Heart right ventricle (tissue), 16 donors: Measurements from ENCODE around the gene GALNTL6. TPM values are rescaled to one million over a fixed set of nuclear protein-coding genes. Genes with fewer than 3 reads are reported as not detected.

ENCODE experiments used
- ATAC-seq, 8 donors: fragments of 200-7000 bp; cut with Tn5 transposase; one replicate each; pipeline ENCODE4 v1.9.1; 2020; ENCODE audit warnings: mild to moderate bottlenecking in 8 of 8, moderate library complexity in 8 of 8, moderate number of reproducible peaks in 1 of 8
- DNase-seq, 2 donors: peaks; one replicate each; pipeline ENCODE4 v3.0.0-alpha.2; 2020
- H3K27ac ChIP-seq, 10 donors: fragments of 200-600 bp; sonication (generic) in 2 of 10; one replicate each; pipeline versions ENCODE4 v1.5.0 to v1.8.0; 2020 to 2022; ENCODE audit warnings: mild to moderate bottlenecking in 3 of 10
- H3K27me3 ChIP-seq, 7 donors: fragments of 200-600 bp; one replicate each; pipeline ENCODE4 v1.8.0; 2021 to 2022; ENCODE audit warnings: mild to moderate bottlenecking in 2 of 7
- H3K36me3 ChIP-seq, 9 donors: fragments of 200-600 bp; sonication (generic) in 1 of 9; one replicate each; pipeline versions ENCODE4 v1.5.0 to v1.8.0; 2020 to 2022; ENCODE audit warnings: mild to moderate bottlenecking in 2 of 9
- H3K4me1 ChIP-seq, 9 donors: fragments of 200-600 bp; sonication (generic) in 1 of 9; one replicate each; pipeline versions ENCODE4 v1.5.0 to v1.8.0; 2020 to 2022; ENCODE audit warnings: mild to moderate bottlenecking in 4 of 9
- H3K4me3 ChIP-seq, 10 donors: fragments of 200-600 bp; sonication (generic) in 2 of 10; one replicate each; pipeline versions ENCODE4 v1.5.0 to v1.8.0; 2020 to 2022; ENCODE audit warnings: mild to moderate bottlenecking in 7 of 10, moderate library complexity in 2 of 10
- H3K9me3 ChIP-seq, 11 donors: fragments of 200-600 bp in 10 of 11; sonication (generic) in 2 of 11; one replicate each; pipeline versions ENCODE4 v1.5.0 to v1.8.0; 2013 to 2022; ENCODE audit warnings: mild to moderate bottlenecking in 2 of 11, control low read depth in 1 of 11, moderate library complexity in 1 of 11
- WGBS, 2 donors: extraction: QIAGEN DNeasy Blood & Tissue Kit; methylation state at CpG; one replicate each; pipeline ENCODE4 v1.1.7; 2013; ENCODE audit warnings: inconsistent platforms in 1 of 2; 5-methylcytosine and 5-hydroxymethylcytosine counted together
- intact Hi-C, 10 donors: fragments of 100-400 bp; cut with DNase I; formaldehyde crosslinking; loops; one replicate each; pipeline versions ENCODE4 v1.11.1 to v1.14.2; 2022
- polyA plus RNA-seq, 2 donors: library from polyadenylated mRNA; stranded (reverse); fragments of 200-250 nt; gene quantifications; one replicate each; pipeline ENCODE4 v1.2.3, GENCODE V29; 2013
- total RNA-seq, 10 donors: library from RNA; stranded (reverse); fragmentation: NEBNext Ultra II Directional in 3 of 10; extraction: Animal tissue kit (Norgen Biotek cat#: 25700) in 3 of 10; gene quantifications; one replicate each; pipeline versions ENCODE4 v1.2.1 to v1.2.4, GENCODE V29; 2021 to 2023
- TF ChIP-seq, protein P1 (sequence below), 9 donors: fragments of 200-600 bp; sonication (generic) in 2 of 9; IDR thresholded peaks; one replicate each; pipeline versions ENCODE4 v1.5.0 to v1.8.0; 2021 to 2022; ENCODE audit warnings: antibody characterized with exemption in 9 of 9, mild to moderate bottlenecking in 5 of 9, moderate library complexity in 1 of 9
- donor health status: Arrhythmogenic right ventricular cardiomyopathy.
- donor health status: ischemic (EF 13 %, LVEDD 7.1; RV severe dilation, severe dysfunction).
- donor health status: healthy with polysubstance abuse.
- donor health status: DM: no; HTN: yes; CAD: no.
- donor health status: DM: no; HTN: no; CAD: no.
- donor health status: ischemic (EF 25% LVEDD 6.9; RV normal size, moderate dysfunction).
- donor health status: ischemic (EF 25% LVEDD 5.7; RV mildly dilated, moderate dysfunction).
- donor health status: healthy.
- donor health status: DM: yes; HTN: yes; CAD: no.
- donor health status: Ischemic cardiomyopathy.
- donor health status: ischemic (EF 35%, LVEDD 5.7; RV mildly dilated, moderate dysfunction).
- donor health status: nonischemic (EF 11% LVEDD 7.7; RV severe dilation, severe dysfunction).
- donor health status: DM: yes; HTN: yes; CAD: no.
- donor health status: PGD.
- donor health status: ischemic (EF 29% LVEDD 5.4; RV normal size, mild dysfunction).
- donor health status: nonischemic (EF 23%, LVEDD 6.1; RV moderate dilation, normal function).

The GALNTL6 gene
- total and polyA plus RNA-seq, 12 donors, result 0.14 to 2.6 (median 0.49) TPM; not detected in 6

- TF ChIP-seq, protein P1, sequence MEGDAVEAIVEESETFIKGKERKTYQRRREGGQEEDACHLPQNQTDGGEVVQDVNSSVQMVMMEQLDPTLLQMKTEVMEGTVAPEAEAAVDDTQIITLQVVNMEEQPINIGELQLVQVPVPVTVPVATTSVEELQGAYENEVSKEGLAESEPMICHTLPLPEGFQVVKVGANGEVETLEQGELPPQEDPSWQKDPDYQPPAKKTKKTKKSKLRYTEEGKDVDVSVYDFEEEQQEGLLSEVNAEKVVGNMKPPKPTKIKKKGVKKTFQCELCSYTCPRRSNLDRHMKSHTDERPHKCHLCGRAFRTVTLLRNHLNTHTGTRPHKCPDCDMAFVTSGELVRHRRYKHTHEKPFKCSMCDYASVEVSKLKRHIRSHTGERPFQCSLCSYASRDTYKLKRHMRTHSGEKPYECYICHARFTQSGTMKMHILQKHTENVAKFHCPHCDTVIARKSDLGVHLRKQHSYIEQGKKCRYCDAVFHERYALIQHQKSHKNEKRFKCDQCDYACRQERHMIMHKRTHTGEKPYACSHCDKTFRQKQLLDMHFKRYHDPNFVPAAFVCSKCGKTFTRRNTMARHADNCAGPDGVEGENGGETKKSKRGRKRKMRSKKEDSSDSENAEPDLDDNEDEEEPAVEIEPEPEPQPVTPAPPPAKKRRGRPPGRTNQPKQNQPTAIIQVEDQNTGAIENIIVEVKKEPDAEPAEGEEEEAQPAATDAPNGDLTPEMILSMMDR (IDR thresholded peaks at IDR 0.05), result no peak
- ATAC-seq (no peak), DNase-seq (no peak)
- H3K4me3 ChIP-seq, result no peak overlapping the region
- WGBS, 2 donors, result 75 to 79% methylated on average over 3 of the region's 3 CpGs
- H3K4me1 ChIP-seq, result no peaks in the 10 kb centered on the region
- intact Hi-C loops, result no loop called here
- no peaks in the 10 kb centered on the region for H3K27me3 ChIP-seq
- H3K27ac ChIP-seq, result no peak overlapping the region
- H3K9me3 ChIP-seq, result peaks cover 0 to 2% (median 0%) of the 10 kb centered on the region in 11 donors
- H3K36me3 ChIP-seq, result no peaks in the 10 kb centered on the region
These were observed 196.4 kb downstream of the GALNTL6 start for GRCh38 chr4:172009446-172010230.

DNA sequence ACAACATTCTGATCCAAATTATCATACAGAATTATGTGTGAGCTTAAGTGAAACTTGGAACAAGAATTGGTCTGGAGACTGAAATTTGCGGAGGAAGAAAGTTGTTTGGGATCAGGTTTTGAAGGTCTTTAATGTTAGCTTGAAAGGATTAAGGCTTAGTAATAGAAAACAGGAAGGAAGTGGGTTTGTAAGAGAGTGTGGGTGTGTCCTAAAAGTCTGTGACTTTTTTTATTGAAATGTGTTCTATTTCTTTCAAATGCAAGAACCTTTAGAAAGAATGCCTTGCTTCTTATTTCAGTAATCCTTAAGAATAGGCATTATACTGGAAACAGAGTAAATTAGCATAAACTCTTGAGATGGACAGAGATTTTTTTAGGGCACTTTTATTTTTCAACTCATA, 198.0 kb downstream of the GALNTL6 start:
- H3K27me3 ChIP-seq, result no peaks in the 10 kb centered on the region
- WGBS, 2 donors, result 65 to 77% methylated on average over 1 of the region's 1 CpG

DNA sequence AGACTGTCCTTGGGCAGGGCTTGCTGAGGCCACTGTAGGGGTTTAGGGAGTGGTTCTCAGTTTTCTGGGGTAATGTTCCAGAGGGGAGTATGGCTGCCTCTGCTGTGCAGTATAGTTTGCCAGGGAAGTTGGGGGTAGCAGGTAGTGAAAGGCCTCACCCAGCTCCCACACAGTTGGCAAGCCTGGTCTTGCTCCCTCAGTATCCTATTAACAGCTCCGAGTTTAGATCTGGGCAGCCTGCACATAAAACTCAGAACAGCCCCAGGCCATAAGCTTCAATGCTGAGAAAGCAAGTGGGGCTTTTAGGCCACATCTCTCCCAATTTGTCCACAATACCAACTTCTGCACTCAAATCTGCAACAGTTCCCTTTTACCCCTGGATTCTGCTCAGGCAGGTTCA, 205.2 kb downstream of the GALNTL6 start:
- DNase-seq, result no peak
- H3K4me1 ChIP-seq, result no peaks in the 10 kb centered on the region
- ATAC-seq, result no peak
- no peaks in the 10 kb centered on the region for H3K27me3 ChIP-seq
- H3K4me3 ChIP-seq, result no peak overlapping the region
- H3K36me3 ChIP-seq, result no peaks in the 10 kb centered on the region
- intact Hi-C loops, result no loop called here
- H3K9me3 ChIP-seq, result peaks cover 0 to 7% (median 0%) of the 10 kb centered on the region in 11 donors
- TF ChIP-seq, protein P1 (IDR thresholded peaks at IDR 0.05), result no peak
- 80 to 81% methylated on average over 1 of the region's 1 CpG for WGBS, 2 donors
- no peak overlapping the region for H3K27ac ChIP-seq

More for the DNA sequence above, 198.0 kb downstream of the GALNTL6 start:
- no peak for DNase-seq
- Histone ChIP-seq H3K4me3 (no peak overlapping the region), H3K4me1 (no peaks in the 10 kb centered on the region), H3K36me3 (no peaks in the 10 kb centered on the region), H3K27ac (no peak overlapping the region), H3K9me3 (peaks cover 0 to 7% (median 0%) of the 10 kb centered on the region in 11 donors)
- intact Hi-C loops, result no loop called here
- no peak for ATAC-seq
- TF ChIP-seq, protein P1 (IDR thresholded peaks at IDR 0.05), result no peak

DNA sequence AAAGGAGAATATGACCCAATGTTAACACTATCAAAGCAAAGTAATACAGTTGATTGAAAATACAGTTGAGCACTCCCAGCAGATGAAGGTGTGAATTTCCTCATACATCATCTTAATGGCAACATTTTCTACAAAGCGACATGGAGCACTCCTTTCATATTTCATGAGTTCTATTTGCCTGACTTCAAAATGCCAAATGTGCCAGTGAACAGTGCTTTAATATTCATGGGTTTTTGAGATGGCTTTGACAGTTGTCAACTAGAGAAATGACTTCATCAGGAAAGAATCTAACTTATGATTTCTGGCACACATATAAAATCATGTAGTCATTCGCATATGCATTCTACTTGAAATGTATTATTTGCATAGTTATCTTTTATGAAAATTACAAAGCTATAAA, 222.4 kb downstream of the GALNTL6 start:
- WGBS, 2 donors, result 72 to 82% methylated on average over 2 of the region's 2 CpGs
- Histone ChIP-seq H3K36me3 (no peaks in the 10 kb centered on the region), H3K9me3 (no peaks in the 10 kb centered on the region), H3K4me1 (no peaks in the 10 kb centered on the region), H3K27ac (no peak overlapping the region), H3K27me3 (no peaks in the 10 kb centered on the region), H3K4me3 (no peak overlapping the region)
- no peak for ATAC-seq
- TF ChIP-seq, protein P1 (IDR thresholded peaks at IDR 0.05), result no peak
- intact Hi-C loops, result no loop called here
- DNase-seq, result no peak
